HG03520 (cell line): Measurements from ENCODE around the gene MDH1.

Experiments used
- ATAC-seq: cut with Tn5 transposase; IDR thresholded peaks from one replicate; pipeline ENCODE4 v1.9.1; 2021; ENCODE audit warnings: mild to moderate bottlenecking, moderate library complexity; ENCODE audit not compliant: unreplicated experiment

MDH1 gene

DNA sequence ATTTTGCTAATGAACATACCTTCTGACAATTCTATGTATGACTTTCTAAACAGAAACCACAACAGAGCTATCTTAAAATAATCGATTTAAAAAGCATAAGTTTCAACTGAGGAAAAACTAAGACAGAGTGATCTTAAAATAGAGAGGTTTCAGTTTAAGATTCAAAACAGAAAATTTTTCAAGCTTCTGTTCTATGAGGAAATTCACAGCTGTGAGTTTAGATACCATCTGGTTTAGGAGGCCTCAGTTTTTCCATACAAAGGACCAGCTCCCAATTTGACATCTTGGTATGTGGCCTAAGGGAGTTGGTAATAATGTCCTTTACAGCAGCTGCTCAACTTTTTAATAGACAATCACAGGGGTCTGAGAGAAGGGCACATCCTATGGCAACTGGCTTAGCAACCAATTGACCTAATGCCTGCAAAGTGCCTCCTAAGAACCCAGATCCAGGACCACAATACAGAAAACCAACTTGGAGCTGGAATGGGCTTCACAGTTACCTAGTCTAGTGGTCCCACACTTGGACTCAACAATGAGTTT, 39.7 kb downstream of the MDH1 start:
- ATAC-seq = no peak

DNA sequence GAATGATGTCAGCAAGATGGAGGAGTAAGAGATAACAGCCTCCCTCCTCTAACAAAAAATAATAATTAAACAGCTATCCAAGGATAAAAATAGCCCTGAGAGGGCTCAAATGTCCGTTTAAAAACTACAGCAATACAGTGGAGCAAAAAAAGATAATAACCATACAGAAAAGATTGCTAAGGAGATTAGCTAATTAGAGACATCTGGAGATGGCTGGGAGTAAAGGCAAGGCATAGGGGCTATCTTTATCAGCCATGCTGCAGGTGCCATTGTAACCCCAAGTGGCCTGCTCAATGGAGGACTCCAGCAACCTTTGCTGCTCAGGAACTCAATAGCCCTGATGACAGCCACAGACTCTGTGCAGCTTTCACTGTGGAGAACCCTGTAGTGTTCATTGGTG, 42.7 kb downstream of the MDH1 start:
- ATAC-seq = no peak

DNA sequence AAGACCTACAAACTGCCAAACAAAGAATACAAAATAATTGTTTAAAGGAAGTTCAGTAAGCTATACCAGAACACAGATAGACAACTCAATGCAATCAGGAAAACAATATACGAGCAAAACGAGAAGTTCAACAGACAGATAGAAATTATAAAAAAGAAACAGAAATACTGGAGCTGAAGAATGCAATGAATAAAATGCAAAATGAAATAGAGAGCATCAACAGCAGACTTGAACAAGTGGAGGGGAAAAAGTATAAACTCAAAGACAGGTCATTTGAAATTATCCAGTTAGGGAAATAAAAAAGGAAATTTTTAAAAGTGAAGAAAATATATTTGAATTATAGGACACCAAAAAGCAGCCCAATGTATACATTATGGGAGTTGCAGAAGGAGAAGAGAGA, 43.6 kb downstream of the MDH1 start:
- ATAC-seq = no peak

DNA sequence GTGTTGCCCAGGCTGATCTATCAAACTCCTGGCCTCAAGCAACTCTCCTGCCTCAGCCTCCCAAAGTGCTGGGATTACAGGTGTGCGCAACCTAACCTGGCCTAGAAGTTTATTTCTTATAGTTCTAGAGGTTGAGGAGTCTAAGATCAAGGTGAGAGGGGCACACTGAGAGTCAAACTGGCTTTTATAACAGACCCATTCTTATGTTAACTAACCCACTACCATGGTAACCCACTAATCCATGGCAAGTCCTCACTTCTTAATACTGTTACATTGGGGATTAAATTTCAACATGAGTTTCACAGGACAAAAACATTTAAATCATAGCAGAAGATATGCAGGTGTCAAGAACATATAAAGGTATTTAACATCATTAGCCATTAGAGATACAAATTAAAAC, 50.6 kb downstream of the MDH1 start:
- no peak for ATAC-seq

DNA sequence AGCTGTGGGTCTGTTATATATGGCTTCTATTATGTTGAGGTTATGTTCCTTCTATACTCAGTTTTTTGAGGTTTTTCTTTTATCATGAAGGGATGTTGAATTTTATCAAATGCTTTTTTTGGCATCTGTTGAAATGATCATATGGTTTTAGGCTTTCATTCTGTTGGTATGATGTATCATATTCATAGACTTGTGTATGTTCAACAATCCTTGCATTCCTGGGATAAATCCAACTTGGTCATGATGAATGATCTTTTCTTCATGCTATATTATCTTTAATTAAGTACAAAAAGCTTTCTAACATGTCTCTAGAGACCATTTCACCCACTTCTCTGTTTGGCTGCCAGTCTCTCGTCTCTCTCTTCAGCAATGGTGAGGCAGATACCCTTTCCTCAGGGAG, 54.2 kb downstream of the MDH1 start:
- no peak for ATAC-seq

DNA sequence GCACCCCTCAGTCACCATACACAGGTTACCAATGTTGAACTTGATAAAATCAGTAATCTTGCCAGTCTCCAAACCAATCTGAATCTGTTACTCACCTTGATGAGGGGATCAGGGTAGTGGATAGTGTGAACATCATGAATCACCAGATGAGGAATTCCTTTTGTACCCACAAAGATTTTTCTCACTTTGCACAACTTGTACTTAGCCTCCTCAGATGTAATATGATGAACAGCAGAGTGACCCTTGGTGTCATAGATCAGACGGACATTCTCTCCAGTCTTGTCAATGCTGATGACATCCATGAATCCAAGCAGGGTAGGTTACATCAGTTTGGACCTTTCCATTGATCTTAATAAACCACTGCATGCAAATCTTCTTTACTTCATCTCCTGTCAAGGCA, 54.7 kb downstream of the MDH1 start:
- no peak for ATAC-seq

DNA sequence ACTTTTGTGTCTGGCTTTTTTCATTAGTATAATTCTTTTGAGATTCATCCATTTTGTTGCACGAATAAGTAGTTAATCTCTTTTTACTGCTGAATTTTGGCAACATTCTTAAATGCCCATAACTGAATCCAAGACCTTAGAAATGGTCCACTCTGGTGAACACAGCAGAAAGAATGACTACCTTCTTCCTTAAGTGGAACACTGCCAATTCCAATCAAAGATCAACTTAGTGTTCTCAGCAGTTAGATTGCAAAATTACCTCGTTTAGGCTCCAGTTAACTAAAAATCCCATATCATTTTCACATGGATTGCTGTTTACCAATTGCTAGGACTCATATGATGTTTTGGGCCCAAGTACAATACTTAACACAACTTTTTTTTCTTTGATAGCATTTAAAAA, 59.9 kb downstream of the MDH1 start:
- ATAC-seq = no peak

DNA sequence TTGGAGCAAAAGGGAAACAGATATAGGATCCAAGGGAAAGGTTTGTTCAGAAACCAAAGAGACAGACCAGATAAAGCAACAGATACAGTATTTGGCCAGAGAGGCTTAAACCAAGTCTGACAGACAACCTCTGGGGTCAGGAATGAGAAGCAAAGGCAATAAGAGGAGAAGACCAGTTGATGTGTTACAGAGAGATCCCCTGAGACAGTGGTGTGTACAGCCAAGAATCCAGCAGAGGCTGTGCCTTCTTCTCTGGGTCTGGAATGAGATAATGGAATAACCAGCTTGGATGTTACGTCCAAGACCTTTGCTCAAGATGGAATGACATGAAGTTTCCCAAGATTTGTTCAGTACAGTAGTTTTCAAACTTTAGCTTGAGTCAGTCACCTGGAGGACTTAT, 61.1 kb downstream of the MDH1 start:
- ATAC-seq = no peak

DNA sequence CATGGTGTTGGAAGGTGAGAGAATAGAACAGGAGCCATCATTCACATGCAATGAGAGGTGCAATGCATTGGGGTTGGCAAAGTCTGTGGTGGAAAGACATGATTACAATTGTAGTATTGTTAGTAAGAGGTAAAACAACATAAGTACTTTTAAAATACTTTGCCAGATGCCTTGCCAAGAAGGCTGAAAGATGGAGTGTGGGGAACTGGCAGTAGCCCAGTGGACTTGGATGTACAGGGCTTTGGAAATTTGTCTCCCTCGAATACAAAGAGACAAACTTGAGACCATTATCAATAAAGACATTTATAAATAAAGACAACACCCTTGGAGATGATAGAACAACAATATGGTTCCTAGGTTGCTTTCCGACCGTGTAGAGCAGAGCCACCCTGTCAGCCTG, 62.0 kb downstream of the MDH1 start:
- no peak for ATAC-seq

DNA sequence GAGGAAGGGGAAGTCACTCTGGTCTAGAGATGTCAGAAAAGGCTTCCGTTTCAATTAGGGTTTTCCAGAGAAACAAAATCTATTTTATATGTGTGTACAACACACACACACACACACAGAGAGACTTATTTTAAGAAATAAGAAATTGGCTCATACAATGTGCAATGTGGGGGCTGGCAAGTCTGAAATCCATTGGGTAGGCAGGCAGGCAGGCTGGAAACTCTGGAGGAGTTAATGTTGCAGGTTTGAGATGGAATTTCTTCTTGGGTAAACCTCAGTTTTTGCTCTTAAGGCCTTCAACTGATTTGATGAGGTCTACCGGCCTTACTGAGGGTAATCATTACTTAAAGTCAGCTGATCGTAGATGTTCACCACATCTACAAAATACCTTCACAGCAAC, 62.6 kb downstream of the MDH1 start:
- ATAC-seq = no peak

DNA sequence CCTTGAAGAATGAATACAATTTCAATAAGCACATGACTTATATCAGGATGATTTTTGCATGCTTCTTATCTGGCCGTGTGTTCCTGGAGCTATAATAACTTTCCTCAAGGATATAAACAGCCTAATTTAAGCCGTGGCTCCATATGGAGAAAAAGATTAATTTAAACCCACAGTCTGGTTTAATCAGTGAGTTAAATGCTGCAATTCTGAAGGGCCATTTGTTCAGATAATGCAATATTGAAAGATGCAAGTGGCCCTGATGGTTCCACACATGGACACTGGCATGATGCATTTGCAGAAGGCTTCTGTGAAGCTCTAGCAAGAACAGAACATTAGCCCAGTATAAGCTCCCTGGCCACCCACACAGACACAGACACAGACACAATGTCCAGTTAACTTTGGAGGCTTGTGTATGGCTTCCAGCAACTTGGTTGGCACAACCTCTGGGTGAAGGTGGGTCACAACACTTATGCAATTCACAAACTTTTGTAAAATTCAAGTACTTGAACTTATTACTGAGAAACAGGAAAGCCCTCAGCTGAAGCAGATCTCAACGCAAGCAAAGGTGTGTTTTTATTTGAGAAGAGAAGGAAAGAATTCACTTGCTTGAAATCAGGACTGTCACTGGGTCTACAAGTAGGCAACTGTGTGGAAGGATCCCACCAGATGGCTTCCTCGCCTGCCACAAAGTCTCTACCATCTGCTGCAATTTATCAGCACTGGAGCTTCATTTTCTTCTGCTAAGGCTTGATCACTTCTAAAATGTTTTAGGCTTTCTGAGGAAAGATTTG, 63.3 kb downstream of the MDH1 start:
- no peak for ATAC-seq

DNA sequence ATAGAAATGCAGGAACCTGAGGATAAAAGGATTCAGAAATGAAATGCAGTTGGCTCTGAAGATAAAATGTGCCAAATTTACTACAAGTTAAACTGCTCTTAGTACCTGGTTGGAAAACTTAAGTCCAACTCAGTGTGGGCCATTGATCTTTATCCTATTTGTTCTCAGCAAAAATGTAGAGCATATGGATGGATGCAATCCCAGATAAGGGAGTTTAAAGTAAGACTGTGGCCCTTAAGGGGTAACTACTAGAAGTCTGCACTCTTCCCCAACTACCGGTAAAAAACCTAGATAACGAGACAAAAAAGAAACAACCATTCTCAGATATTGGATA, 63.9 kb downstream of the MDH1 start:
- no peak for ATAC-seq

DNA sequence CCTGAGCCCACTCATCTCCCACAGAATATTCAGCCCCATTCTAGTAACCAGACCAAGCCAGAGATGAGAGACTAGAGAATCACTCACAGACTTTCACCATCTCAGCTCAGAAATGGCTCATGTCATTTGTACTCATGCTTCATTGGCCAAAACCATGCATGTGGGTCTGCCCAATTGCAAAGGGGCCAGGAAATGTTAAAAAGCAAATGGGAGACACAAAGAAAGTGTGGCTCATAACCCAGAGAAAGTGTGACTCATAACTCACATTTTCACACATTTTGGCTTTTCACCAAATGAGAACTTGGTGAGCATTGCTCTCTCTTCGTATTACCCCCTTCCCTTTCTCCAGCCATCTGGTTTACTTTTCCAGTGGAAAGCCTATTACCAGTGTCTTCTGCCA, 66.2 kb downstream of the MDH1 start:
- no peak for ATAC-seq
